Measurements from ENCODE around the gene RPS27L. TPM values are rescaled to one million over a fixed set of nuclear protein-coding genes. Genes with fewer than 3 reads are reported as not detected.
"Not testable (repeated sequence)": the region's sequence is repeated elsewhere in the genome, so short reads cannot be mapped to it uniquely, and the experiment has no call there.

Gene RPS27L
- polyA plus RNA-seq, 3 donors: 78.3 to 98.9 (median 95.5) TPM

DNA sequence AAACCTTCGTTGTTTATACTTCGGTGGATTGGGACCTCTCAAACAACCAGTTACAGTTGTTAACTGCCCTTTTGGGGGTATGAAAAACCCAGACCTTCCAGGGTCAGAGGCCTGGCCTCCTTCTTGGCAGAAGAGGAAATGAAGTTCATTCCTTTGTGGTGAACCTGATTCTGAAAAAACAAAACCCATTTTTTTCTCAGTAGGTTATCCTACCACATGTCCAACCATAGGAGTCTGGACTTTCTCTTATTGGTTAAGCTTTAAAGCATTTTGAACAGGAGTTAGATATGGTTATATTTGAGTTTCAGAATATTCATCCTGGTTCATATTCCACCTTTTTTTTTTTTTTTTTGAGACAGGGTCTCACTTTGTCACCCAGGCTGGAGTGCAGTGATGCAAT lies 42.8 kb downstream of the RPS27L start:
- no peak for DNase-seq (ENCODE audit: extremely low read depth in 1 of 11, low read depth in 9 of 11, low spot score in 4 of 11)

DNA sequence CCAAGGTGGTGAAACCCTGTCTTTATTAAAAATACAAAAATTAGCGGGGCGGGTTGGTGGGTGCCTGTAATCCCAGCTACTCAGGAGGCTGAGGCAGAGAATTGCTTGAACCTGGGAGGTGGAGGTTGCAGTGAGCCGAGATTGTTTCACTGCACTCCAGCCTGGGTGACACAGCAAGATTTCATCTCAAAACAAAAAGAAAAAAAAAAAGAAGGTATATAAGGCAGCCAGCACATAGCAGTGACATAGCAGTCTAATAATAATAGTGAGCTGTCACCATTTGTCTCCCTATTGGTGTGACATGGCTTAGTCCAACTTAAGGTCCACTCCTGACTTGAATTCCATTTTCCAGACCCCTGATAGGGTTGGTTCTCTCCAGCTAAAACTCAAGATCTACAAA lies 44.4 kb downstream of the RPS27L start:
- no peak for DNase-seq (ENCODE audit: extremely low read depth in 1 of 11, low read depth in 9 of 11, low spot score in 4 of 11)

DNA sequence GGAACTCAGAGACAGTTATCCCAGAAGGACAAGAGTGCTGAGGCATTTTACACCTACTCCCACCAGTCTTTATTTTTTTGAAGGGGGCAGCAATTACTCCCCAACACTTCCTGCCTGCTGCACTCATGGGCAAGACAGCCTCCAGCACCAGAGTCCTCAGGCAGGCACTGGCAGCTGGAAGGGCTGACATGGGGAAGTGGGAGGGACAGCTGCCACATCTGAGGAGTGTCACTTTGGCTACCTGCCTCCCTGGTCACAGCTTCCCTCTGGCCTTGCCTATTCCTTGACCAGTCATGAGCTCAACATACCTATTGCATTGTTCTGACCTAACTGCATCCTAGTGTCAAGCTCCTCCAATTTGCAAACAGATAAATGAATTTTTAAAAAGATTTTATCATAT lies 45.8 kb downstream of the RPS27L start:
- DNase-seq (ENCODE audit: extremely low read depth in 1 of 11, low read depth in 9 of 11, low spot score in 4 of 11): no peak

GRCh38 chr15:63110428-63111026 lies 46.8 kb downstream of the RPS27L start:
- no peak for DNase-seq (ENCODE audit: extremely low read depth in 1 of 11, low read depth in 9 of 11, low spot score in 4 of 11)

- no peak for DNase-seq (ENCODE audit: extremely low read depth in 1 of 11, low read depth in 9 of 11, low spot score in 4 of 11)
These were observed 47.4 kb downstream of the RPS27L start for GRCh38 chr15:63109920-63110319.

GRCh38 chr15:63109498-63109897 lies 47.8 kb downstream of the RPS27L start:
- DNase-seq (ENCODE audit: extremely low read depth in 1 of 11, low read depth in 9 of 11, low spot score in 4 of 11): no peak

GRCh38 chr15:63107895-63108546 lies 49.3 kb downstream of the RPS27L start:
- DNase-seq (ENCODE audit: extremely low read depth in 1 of 11, low read depth in 9 of 11, low spot score in 4 of 11): peak in 9 of 11 donors; percentile 46 to 72 (median 57)

DNA sequence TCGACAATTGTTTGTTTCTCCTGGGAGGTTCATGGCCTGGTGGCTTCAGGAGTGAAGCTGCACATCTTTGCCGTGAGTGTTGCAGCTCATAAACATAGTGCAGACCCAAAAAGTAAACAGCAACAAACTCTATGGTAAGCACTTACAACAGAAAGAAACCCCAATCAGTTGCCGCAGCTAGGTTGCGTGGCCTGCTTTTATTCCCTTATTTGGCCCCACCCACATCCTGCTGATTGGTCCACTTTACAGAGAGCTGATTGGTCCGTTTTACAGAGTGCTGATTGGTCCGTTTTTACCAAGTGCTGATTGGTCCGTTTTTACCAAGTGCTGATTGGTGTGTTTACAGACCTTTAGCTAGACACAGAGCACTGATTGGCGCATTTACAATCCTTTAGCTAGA lies 51.9 kb downstream of the RPS27L start:
- not testable (repeated sequence) for DNase-seq (ENCODE audit: extremely low read depth in 1 of 11, low read depth in 9 of 11, low spot score in 4 of 11)

GRCh38 chr15:63104727-63105126 lies 52.5 kb downstream of the RPS27L start:
- DNase-seq (ENCODE audit: extremely low read depth in 1 of 11, low read depth in 9 of 11, low spot score in 4 of 11): no peak

DNA sequence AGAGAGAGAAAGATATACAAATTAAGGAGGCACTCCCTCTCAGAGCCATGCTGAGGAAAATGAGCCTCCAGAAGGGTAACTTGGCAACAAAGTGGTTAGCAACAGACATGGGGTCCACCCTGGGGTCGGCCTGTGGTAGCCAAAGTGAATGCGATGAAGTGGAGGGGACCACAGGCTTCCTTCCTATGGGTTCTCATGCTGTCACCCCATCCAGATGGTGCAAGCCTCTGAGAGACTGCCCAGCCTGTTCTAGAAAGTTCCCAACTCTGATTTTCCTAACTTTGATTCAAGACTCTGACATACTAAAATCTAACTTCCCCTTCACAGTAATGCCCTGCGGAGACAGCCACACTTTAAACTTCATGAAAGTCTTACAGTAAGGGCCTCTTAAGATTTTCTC lies 53.9 kb downstream of the RPS27L start:
- DNase-seq (ENCODE audit: extremely low read depth in 1 of 11, low read depth in 9 of 11, low spot score in 4 of 11): no peak

DNA sequence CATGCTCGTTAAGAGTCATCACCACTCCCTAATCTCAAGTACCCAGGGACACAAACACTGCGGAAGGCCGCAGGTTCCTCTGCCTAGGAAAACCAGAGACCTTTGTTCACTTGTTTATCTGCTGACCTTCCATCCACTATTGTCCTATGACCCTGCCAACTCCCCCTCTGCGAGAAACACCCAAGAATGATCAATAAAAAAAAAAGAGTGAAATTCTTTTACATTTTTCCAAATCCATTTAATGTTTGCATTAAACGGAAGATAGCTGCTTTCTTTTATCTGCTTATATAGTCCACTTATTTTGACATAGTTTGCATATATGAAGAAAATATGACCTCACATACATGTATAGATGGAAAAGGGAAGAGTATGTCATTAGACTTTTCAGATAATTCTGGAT lies 57.7 kb downstream of the RPS27L start:
- not testable (repeated sequence) for DNase-seq (ENCODE audit: extremely low read depth in 1 of 11, low read depth in 9 of 11, low spot score in 4 of 11)

DNA sequence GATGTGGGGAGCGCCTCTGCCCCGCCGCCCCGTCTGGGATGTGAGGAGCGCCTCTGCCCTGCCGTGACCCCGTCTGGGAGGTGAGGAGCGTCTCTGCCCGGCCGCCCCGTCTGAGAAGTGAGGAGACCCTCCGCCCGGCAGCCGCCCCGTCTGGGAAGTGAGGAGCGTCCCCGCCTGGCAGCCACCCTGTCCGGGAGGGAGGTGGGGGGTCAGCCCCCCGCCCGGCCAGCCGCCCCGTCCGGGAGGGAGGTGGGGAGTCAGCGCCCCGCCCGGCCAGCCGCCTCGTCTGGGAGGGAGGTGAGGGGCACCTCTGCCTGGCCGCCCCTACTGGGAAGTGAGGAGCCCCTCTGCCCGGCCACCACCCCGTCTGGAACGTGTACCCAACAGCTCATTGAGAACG lies 58.4 kb downstream of the RPS27L start:
- not testable (repeated sequence) for DNase-seq (ENCODE audit: extremely low read depth in 1 of 11, low read depth in 9 of 11, low spot score in 4 of 11)

Other genes starting within 250 kb of the RPS27L start
- gene TPM1, start 114.7 kb downstream of the RPS27L start, polyA plus RNA-seq (ENCODE audit: insufficient read length in 3 of 3): 100 to 1,000 TPM; 488 to 652 (median 529) TPM
- gene LACTB, start 35.6 kb downstream of the RPS27L start, polyA plus RNA-seq (ENCODE audit: insufficient read length in 3 of 3): 10 to 100 TPM; 16.5 to 20.0 (median 16.9) TPM
- 10 to 100 TPM; 29.2 to 31.4 (median 29.8) TPM for gene RAB8B, start 32.1 kb upstream of the RPS27L start, polyA plus RNA-seq (ENCODE audit: insufficient read length in 3 of 3)
- gene APH1B, start 120.1 kb upstream of the RPS27L start, polyA plus RNA-seq (ENCODE audit: insufficient read length in 3 of 3): 10 to 100 TPM; 16.1 to 20.0 (median 17.7) TPM
- gene CA12, start 224.4 kb upstream of the RPS27L start, polyA plus RNA-seq (ENCODE audit: insufficient read length in 3 of 3): 100 to 1,000 TPM in 2 of 3 donors, 10 to 100 TPM in 1; 95.1 to 153 (median 121) TPM